Right hindlimb (tissue), 1 donor: Measurements from ENCODE around the gene AMOT.

Experiments used
- DNase-seq: peaks from one replicate; pipeline ENCODE4 v3.0.0-alpha.2; 2018

AMOT gene

GRCh38 chrX:112800971-112801775, 39.5 kb downstream of the AMOT start:
- no peak for DNase-seq

DNA sequence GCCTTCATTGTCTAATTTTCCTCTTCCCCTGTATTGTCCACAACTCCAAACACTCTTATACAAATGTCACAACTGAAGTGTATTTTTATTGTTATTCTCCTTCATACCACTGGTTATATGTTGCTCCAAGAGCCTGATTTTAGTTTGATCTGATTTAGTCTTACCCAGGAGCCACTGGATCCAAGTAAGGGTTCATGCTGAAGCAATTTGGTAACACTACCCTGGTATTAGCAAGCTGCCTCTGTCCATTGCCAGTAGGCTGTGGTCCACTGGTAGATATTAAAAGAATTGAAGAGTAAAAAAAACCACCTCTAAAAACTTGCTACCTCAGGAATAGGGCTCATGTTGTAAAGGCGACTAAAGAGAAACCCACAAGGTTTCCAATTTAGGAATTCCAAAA, 41.2 kb downstream of the AMOT start:
- DNase-seq: no peak

- DNase-seq: no peak
Observed at GRCh38 chrX:112798736-112799135, 41.9 kb downstream of the AMOT start.

- DNase-seq: no peak
Observed at GRCh38 chrX:112789931-112790330, 50.7 kb downstream of the AMOT start.

DNA sequence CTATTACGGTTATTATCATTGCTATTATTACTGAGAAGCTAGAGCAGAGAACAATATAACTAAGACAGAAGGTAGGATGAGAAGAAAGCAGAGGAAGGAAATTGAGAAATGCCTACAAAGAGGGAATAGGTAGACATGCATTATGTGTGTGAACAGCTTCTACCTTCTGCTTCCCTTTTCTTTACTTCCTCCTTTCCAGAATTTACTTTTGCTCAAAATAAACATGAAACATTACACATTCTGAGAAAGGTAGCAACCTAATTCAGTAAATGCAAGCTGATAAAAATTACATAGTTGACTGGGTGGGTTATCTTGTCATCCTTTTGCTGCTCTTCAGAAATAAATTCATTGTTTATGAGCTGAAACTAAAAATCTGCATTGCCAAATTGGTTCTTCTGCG, 54.6 kb downstream of the AMOT start:
- no peak for DNase-seq

DNA sequence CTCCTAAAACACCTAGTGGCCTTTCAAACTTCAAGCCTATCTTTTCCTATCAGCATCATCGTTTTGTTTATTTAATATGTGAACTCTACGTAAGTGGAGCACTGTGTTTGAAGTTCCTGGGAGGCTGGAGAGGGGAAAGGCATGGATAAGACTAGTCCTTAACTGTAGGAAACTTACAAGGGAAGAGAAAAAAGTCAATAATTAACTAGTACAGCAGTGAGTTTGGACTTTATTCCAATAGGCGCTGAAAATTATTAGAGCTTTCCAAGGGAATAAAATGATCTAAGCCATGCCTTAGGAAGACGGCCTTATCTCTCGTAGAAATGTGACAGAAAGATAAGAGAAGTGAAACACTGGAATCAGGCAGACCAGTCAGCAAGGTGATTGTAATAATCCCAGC, 55.3 kb downstream of the AMOT start:
- DNase-seq: no peak

DNA sequence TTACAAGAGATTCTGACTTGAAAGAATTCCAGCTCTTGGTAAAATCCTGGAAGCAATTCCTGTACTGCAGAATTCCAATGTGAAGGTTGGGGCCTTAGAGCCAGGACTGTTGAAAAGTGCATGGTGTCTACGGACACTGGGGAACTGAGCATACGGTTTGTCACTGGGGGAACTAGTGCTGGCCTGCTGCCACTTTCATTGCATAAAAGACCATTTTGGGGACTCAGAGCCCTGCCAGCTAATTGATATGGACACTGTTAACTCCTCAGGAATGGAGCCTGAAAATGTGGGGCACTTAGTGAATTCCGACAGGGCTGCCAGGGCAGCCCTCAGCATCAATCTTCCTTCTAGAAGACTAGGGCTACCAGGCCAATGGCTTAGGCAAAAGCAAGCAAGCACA, 55.9 kb downstream of the AMOT start:
- DNase-seq: no peak

GRCh38 chrX:112779139-112779538, 61.5 kb downstream of the AMOT start:
- DNase-seq: no peak

GRCh38 chrX:112774651-112775293, 65.9 kb downstream of the AMOT start:
- no peak for DNase-seq

DNA sequence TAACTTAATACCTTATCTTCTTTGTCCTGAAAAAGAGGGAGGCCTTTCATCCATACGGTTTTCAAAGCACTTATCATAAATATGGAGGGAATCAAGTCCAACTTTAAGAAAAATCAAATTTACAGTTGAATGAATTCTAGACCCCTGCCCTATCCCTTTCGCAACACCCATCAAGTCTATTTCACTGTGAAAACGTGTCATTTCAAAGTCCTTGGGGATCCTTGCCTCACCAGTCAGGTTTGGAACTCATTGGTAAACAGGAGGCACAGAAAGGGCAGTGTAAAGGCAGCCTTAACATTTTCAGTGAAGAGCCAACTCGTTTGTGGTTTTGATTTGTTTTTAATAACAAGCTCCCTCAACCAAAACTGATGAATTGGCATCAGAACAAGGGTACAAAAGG, 66.5 kb downstream of the AMOT start:
- no peak for DNase-seq

- DNase-seq: no peak
Observed at GRCh38 chrX:112769034-112769433, 71.6 kb downstream of the AMOT start.

- DNase-seq: no peak
Observed at GRCh38 chrX:112768563-112768962, 72.1 kb downstream of the AMOT start.

- DNase-seq: no peak
Observed at GRCh38 chrX:112766774-112767173, 73.9 kb downstream of the AMOT start.

- no peak for DNase-seq
Observed at GRCh38 chrX:112761242-112762207, 79.1 kb downstream of the AMOT start.

DNA sequence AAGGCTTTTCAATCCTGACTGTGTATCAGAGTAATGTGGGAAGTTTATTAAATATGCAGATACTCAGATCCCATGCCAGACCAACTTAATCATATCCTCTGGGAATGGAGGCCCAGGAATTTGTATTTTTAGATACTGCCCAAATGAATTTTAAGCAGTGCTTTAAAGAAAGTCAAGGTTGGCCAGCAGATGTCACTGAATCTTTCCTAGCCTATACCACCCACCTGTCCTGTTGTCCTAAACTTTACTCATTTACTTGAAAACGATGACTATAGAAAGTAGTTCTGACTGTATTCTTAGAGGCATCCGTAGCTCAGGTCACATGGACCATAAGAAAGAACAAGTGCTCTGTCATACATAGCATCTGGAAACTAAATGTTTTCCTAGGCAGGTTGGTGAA, 79.9 kb downstream of the AMOT start:
- no peak for DNase-seq

DNA sequence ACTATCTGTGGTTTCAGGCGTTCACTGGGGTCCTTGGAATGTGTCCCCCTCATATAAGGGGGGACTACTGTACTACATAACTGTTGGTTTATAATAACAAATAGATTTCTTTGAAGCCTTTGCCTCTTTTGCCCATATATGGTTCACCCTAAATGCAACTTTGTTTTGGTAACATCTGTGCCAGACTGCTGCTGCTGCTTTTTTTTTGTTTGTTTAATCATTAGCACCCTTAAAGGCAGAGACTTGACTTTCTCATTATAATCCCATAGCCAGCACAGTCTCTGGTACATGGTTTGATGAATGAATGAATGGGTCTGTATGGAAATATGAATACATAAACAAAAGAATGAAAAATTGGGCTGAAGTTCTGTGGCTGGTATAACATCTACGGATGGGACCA, 80.7 kb downstream of the AMOT start:
- no peak for DNase-seq

DNA sequence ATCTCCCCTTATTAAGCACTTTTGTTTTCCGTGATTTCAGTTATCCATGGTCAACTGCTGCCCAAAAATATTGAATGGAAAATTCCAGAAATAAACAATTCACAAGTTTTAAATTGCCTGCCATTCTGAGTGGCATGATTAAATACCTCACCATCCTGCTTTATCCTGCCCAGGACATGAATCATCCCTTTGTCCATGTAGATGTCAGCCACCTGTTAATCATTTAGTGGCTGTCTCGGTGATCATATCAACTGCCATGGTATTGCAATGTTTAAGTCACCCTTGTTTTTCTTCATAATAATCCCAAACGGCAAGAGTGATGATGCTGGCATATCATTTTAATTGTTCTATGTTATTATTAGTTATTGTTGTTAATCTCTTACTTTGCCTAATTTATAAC, 81.1 kb downstream of the AMOT start:
- DNase-seq: no peak

GRCh38 chrX:112757946-112758345, 82.7 kb downstream of the AMOT start:
- DNase-seq: no peak

DNA sequence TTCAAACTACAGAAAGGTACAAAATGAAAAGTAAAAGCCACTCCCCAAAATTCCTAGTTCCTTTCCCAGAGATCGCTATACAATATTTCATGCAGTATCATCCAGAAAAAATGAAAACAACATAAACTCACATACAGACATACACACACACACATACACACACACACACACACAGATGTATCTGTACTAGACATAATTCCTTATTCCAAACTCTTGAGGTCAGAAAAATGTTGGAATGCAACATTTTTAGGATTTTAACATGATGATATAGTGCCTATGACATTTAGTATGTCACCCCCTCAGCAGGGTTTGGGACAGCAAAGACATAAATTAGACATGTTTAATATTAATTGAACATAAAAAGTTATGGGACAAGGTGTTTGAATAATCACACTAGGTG, 87.5 kb downstream of the AMOT start:
- DNase-seq: no peak

DNA sequence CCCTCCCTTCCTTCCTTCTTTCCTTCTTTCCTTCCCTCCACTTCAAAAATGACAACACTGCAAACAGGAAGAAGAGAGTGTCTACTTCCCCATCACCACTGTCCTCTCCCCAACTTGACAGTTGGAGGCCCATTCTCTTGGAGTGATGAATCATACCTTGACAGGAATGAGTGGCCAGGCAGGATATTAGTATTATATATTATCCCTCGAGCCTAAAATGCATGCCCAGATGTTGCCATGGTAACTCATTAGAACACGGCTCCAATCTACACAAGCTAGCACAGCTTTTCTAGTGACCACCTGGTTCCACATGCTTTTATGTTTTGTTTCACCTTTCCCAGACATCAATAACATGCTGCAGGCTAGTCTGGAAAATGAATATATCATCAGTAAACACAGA, 89.6 kb downstream of the AMOT start:
- no peak for DNase-seq

DNA sequence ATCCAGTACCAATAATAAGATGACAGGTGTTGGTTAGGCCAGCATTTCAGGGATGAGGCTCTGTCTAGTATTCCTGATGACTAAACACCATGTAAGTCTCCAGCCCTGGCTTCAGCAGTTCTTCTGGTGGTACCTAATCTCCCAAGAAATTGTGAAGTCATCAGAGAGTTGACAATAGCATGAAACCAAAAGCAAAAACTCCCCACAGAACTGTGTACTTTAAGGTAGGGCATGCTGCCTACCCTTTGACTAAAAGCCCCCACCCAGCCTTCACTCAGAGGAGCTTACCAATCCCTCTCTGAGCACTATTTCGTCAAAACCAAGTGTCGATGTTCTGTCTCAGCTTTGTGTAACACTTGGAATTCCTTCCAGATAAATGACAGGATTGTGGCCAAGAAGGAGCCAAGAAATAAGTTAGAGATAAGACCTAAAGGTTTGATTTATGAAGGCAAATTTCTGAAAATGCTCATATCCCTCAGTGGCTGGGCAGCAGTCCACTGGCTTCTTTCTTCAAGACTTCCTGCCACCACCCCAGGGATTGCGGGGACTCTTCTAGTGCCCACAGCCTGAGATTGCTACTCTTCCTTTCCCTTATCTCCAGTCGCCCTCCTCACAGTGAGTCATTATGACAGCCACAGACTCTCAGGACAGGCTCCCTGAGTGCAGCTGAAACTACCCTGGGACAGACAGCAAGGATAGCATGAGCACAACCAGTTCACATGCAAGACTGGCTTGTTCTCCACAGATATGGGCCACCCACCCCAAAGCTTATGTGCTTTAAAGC, 93.6 kb downstream of the AMOT start:
- no peak for DNase-seq

- no peak for DNase-seq
Observed at GRCh38 chrX:112738347-112739033, 102.1 kb downstream of the AMOT start.
